H9 (cell line): ENCODE measurements around the gene LYST. TPM values are rescaled to one million over a fixed set of nuclear protein-coding genes. Genes with fewer than 3 reads are reported as not detected.

Experiments
- DNase-seq: peaks from one replicate; pipeline ENCODE4 v3.0.0-alpha.2; 2017
- H2AFZ ChIP-seq: one replicate; pipeline ENCODE4 v1.6.1; 2013; ENCODE audit warnings: mild to moderate bottlenecking, low read length, control low read depth, moderate library complexity
- H2AK5ac ChIP-seq: 2 replicates; pipeline ENCODE4 v1.6.1; 2013; ENCODE audit warnings: low read length, control low read depth, mixed read lengths; ENCODE audit not compliant: insufficient read length
- H2BK120ac ChIP-seq: one replicate; pipeline ENCODE4 v1.6.1; 2013; ENCODE audit warnings: low read depth, mild to moderate bottlenecking, low read length, control low read depth, inconsistent platforms; ENCODE audit not compliant: poor library complexity, severe bottlenecking
- H2BK12ac ChIP-seq: 2 replicates; pipeline ENCODE4 v1.6.1; 2013; ENCODE audit warnings: low read length, control low read depth, mixed read lengths, low read depth; ENCODE audit not compliant: insufficient read length
- H2BK15ac ChIP-seq: 2 replicates; pipeline ENCODE4 v1.6.1; 2013; ENCODE audit warnings: low read depth, low read length, control low read depth
- H2BK20ac ChIP-seq: one replicate; pipeline ENCODE4 v1.6.1; 2013; ENCODE audit warnings: low read depth, mild to moderate bottlenecking, low read length, control low read depth, inconsistent platforms; ENCODE audit not compliant: poor library complexity, severe bottlenecking
- H2BK5ac ChIP-seq: 2 replicates; pipeline ENCODE4 v1.6.1; 2013; ENCODE audit warnings: low read length, control low read depth, mixed read lengths; ENCODE audit not compliant: insufficient read length
- H3K14ac ChIP-seq: 2 replicates; pipeline ENCODE4 v1.6.1; 2013; ENCODE audit warnings: low read length, control low read depth; ENCODE audit not compliant: insufficient read depth
- H3K18ac ChIP-seq: 2 replicates; pipeline ENCODE4 v1.6.1; 2013; ENCODE audit warnings: low read depth, mild to moderate bottlenecking, mixed read lengths, low read length, control low read depth; ENCODE audit not compliant: insufficient read length
- H3K23ac ChIP-seq: 2 replicates; pipeline ENCODE4 v1.6.1; 2013; ENCODE audit warnings: low read length, control low read depth, mixed read lengths, low read depth; ENCODE audit not compliant: insufficient read length
- H3K23me2 ChIP-seq: 2 replicates; pipeline ENCODE4 v1.6.1; 2013; ENCODE audit warnings: low read depth, mild to moderate bottlenecking, mixed read lengths, low read length, control low read depth; ENCODE audit not compliant: insufficient read length, poor library complexity, severe bottlenecking
- H3K27ac ChIP-seq: 2 replicates; pipeline ENCODE4 v1.5.1; 2013; ENCODE audit warnings: low read length, control low read depth, mixed read lengths, low read depth; ENCODE audit not compliant: insufficient read length
- H3K27me3 ChIP-seq: 2 replicates; pipeline ENCODE4 v1.6.1; 2013; ENCODE audit warnings: low read length, control low read depth, inconsistent platforms; ENCODE audit not compliant: insufficient read depth
- H3K4ac ChIP-seq: 2 replicates; pipeline ENCODE4 v1.6.1; 2013; ENCODE audit warnings: low read depth, mild to moderate bottlenecking, control low read depth, inconsistent platforms, low read length, moderate library complexity
- H3K4me1 ChIP-seq: 2 replicates; pipeline ENCODE4 v1.6.1; 2013; ENCODE audit warnings: low read length, control low read depth, inconsistent platforms; ENCODE audit not compliant: insufficient read depth
- H3K4me2 ChIP-seq: 2 replicates; pipeline ENCODE4 v1.6.1; 2013; ENCODE audit warnings: low read length, control low read depth, mixed read lengths; ENCODE audit not compliant: insufficient read length, insufficient read depth
- H3K56ac ChIP-seq: 2 replicates; pipeline ENCODE4 v1.6.1; 2013; ENCODE audit warnings: low read depth, mild to moderate bottlenecking, mixed read lengths, low read length, control low read depth; ENCODE audit not compliant: insufficient read length
- H3K79me1 ChIP-seq: 2 replicates; pipeline ENCODE4 v1.6.1; 2013; ENCODE audit warnings: low read depth, mild to moderate bottlenecking, moderate library complexity, low read length, control low read depth, inconsistent platforms; ENCODE audit not compliant: insufficient read depth, poor library complexity, severe bottlenecking
- H3K79me2 ChIP-seq: 2 replicates; pipeline ENCODE4 v1.6.1; 2013; ENCODE audit warnings: low read length, control low read depth, inconsistent platforms; ENCODE audit not compliant: insufficient read depth
- H3K9ac ChIP-seq: 2 replicates; pipeline ENCODE4 v1.6.1; 2013; ENCODE audit warnings: low read length, control low read depth, mixed read lengths; ENCODE audit not compliant: insufficient read length; ENCODE audit errors: extremely low read depth
- H3K9me3 ChIP-seq: one replicate; pipeline ENCODE4 v1.6.1; 2013; ENCODE audit warnings: low read depth, low read length, inconsistent platforms; ENCODE audit not compliant: control insufficient read depth
- H3T11ph ChIP-seq: one replicate; pipeline ENCODE4 v1.6.1; 2013; ENCODE audit warnings: mild to moderate bottlenecking, low read length, control low read depth, inconsistent platforms
- H4K20me1 ChIP-seq: one replicate; pipeline ENCODE4 v1.6.1; 2013; ENCODE audit not compliant: control insufficient read depth, insufficient read length, insufficient read depth
- H4K5ac ChIP-seq: 2 replicates; pipeline ENCODE4 v1.6.1; 2013; ENCODE audit warnings: low read depth, mild to moderate bottlenecking, mixed read lengths, low read length, control low read depth; ENCODE audit not compliant: insufficient read length
- H4K8ac ChIP-seq: replicated peaks from 2 replicates; pipeline ENCODE4 v1.6.1; 2013; ENCODE audit warnings: low read length, control low read depth, mixed read lengths, low read depth; ENCODE audit not compliant: insufficient read length
- H4K91ac ChIP-seq: 2 replicates; pipeline ENCODE4 v1.6.1; 2013; ENCODE audit warnings: low read depth, mild to moderate bottlenecking, moderate library complexity, mixed read lengths, low read length, control low read depth; ENCODE audit not compliant: insufficient read length
- H3K27ac Mint-ChIP-seq, 3 experiments: 2 replicates in 2 of 3; 3 replicates in 1 of 3; pipeline ENCODE4 v1.8.0; 2020 to 2021; ENCODE audit warnings: mixed read lengths in 3 of 3, mild to moderate bottlenecking in 1 of 3, moderate library complexity in 1 of 3
- H3K27me3 Mint-ChIP-seq: 2 replicates; pipeline ENCODE4 v1.8.0; 2021; ENCODE audit warnings: low read depth, mild to moderate bottlenecking, moderate library complexity, mixed read lengths
- H3K36me3 Mint-ChIP-seq, 3 experiments: 2 replicates in 2 of 3; 3 replicates in 1 of 3; pipeline ENCODE4 v1.8.0; 2020 to 2021; ENCODE audit warnings: low read depth in 3 of 3, mixed read lengths in 3 of 3; ENCODE audit not compliant: insufficient read depth in 1 of 3
- H3K4me1 Mint-ChIP-seq, 2 experiments: 2 replicates each; pipeline ENCODE4 v1.8.0; 2020; ENCODE audit warnings: mixed read lengths in 2 of 2
- H3K4me3 Mint-ChIP-seq, 2 experiments: 2 replicates in 1 of 2; 3 replicates in 1 of 2; pipeline ENCODE4 v1.8.0; 2020 to 2021; ENCODE audit warnings: mild to moderate bottlenecking in 2 of 2, mixed read lengths in 2 of 2, moderate library complexity in 1 of 2
- H3K9me3 Mint-ChIP-seq, 2 experiments: 2 replicates in 1 of 2; 3 replicates in 1 of 2; pipeline ENCODE4 v1.8.0; 2020; ENCODE audit warnings: mild to moderate bottlenecking in 2 of 2, mixed read lengths in 2 of 2, moderate library complexity in 1 of 2
- CTCF ChIP-seq: fragments of 200-600 bp; sonication (generic); conservative IDR thresholded peaks from 3 replicates; pipeline ENCODE4 v1.8.0; 2021; ENCODE audit warnings: antibody characterized with exemption, mild to moderate bottlenecking
- WGBS: extraction: QIAGEN DNeasy Blood & Tissue Kit; methylation state at CpG from one replicate; pipeline ENCODE4 v1.1.7; 2013; ENCODE audit warnings: missing lambda C conversion rate, low lambda C conversion rate, mixed read lengths; ENCODE audit not compliant: insufficient read length; ENCODE audit errors: extremely low coverage; 5-methylcytosine and 5-hydroxymethylcytosine counted together
- total RNA-seq: library from RNA; stranded (reverse); gene quantifications from 2 replicates; pipeline ENCODE4 v1.2.1, GENCODE V29; 2021

Gene LYST
- total RNA-seq, 1 experiment from 2014 or later, result 0.13 TPM

DNA sequence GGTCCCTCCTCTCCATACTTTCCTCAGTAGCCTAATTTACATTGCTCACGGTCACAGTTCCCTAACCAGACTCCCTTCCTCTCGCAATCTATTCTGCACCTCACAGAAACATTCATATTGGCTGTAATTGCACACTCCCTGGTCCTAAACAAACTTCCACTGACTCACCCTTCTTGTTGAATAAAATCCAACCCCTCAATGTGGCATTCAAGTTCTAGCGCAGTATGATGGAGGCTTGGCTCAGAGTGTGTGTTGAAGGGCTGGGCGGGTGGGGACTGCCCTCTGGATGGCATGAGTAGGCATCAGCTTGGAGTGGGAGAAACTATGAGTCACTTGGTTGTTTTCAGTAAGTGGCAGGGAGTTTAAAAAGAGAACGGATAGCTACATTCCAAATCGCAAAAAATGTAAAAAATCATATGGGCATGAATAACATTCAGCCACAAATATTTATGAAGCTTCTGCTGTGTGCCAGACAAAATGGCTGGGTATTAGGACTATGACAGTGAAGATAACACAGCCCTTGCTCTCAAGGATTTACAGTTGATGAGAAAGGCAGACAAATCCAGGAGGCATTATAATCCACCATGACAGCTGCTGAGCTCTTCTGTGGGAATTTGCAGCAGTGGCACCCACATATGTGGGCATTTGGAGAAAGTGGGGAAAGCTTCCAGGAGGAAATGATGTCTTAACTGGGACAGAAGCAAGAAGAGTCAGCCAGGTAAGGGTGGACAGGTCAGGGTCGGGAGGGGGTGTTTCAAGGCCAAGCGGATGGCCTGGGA lies 42.2 kb upstream of the LYST start:
- Histone ChIP-seq H2BK15ac (no peak overlapping the region), H3K27me3 (no peaks in the 10 kb centered on the region), H3K79me2 (no peaks in the 10 kb centered on the region), H3T11ph (no peak overlapping the region), H4K8ac (no peak overlapping the region), H2AFZ (no peak overlapping the region), H3K9me3 (no peaks in the 10 kb centered on the region), H4K91ac (no peak overlapping the region), H3K9ac (no peak overlapping the region), H3K4me1 (no peaks in the 10 kb centered on the region), H3K27ac (no peak overlapping the region), H3K4me2 (no peak overlapping the region), H3K56ac (no peak overlapping the region), H2BK12ac (no peak overlapping the region), H2BK120ac (no peak overlapping the region), H4K20me1 (no peaks in the 10 kb centered on the region), H4K5ac (no peak overlapping the region), H2BK20ac (no peak overlapping the region), H2BK5ac (no peak overlapping the region), H3K18ac (no peak overlapping the region), H3K4ac (no peak overlapping the region), H3K23ac (no peak overlapping the region), H3K79me1 (no peaks in the 10 kb centered on the region), H2AK5ac (no peak overlapping the region), H3K23me2 (no peaks in the 10 kb centered on the region), H3K14ac (no peak overlapping the region)
- H3K4me1 Mint-ChIP-seq, result peaks cover 13 to 17% of the 10 kb centered on the region in 2 experiments
- H3K4me3 Mint-ChIP-seq, result no peak overlapping the region
- no CpG with 5 or more reads among the region's 8 CpGs for WGBS
- peaks cover 0 to under 1% (median 0%) of the 10 kb centered on the region in 3 experiments; a peak in 1 of 7 replicates for H3K36me3 Mint-ChIP-seq
- H3K27me3 Mint-ChIP-seq, result peaks cover 7% of the 10 kb centered on the region
- no peak for TF ChIP-seq CTCF
- no peak overlapping the region; a peak in 1 of 7 replicates for H3K27ac Mint-ChIP-seq
- peaks cover 0 to under 1% of the 10 kb centered on the region in 2 experiments; a peak in 1 of 5 replicates for H3K9me3 Mint-ChIP-seq
- DNase-seq, result no peak
